HG03521 (cell line): ENCODE data around the gene GEMIN7.

ENCODE experiments used
- ATAC-seq: cut with Tn5 transposase; IDR thresholded peaks from one replicate; pipeline ENCODE4 v1.9.1; 2021; ENCODE audit warnings: mild to moderate bottlenecking, moderate library complexity; ENCODE audit not compliant: unreplicated experiment

GEMIN7 gene

GRCh38 chr19:45059258-45059965 lies 19.6 kb upstream of the GEMIN7 start:
- ATAC-seq, result no peak

- ATAC-seq, result no peak
Measured at GRCh38 chr19:45061965-45062364, 17.1 kb upstream of the GEMIN7 start.

- ATAC-seq, result no peak
Measured at GRCh38 chr19:45063851-45064801, 14.9 kb upstream of the GEMIN7 start.

- no peak for ATAC-seq
Measured at GRCh38 chr19:45066921-45067661, 12.0 kb upstream of the GEMIN7 start.

GRCh38 chr19:45068041-45068440 lies 11.0 kb upstream of the GEMIN7 start:
- no peak for ATAC-seq

- ATAC-seq, result no peak
Measured at GRCh38 chr19:45069056-45069455, 10.0 kb upstream of the GEMIN7 start.

- no peak for ATAC-seq
Measured at GRCh38 chr19:45070214-45070613, 8.8 kb upstream of the GEMIN7 start.

- ATAC-seq, result no peak
Measured at GRCh38 chr19:45070861-45071544, 8.1 kb upstream of the GEMIN7 start.

- ATAC-seq, result no peak
Measured at GRCh38 chr19:45071545-45071938, 7.5 kb upstream of the GEMIN7 start.

GRCh38 chr19:45071969-45072790 lies 6.9 kb upstream of the GEMIN7 start:
- ATAC-seq, result no peak

GRCh38 chr19:45074744-45075300 lies 4.2 kb upstream of the GEMIN7 start:
- no peak for ATAC-seq

- ATAC-seq, result peak; percentile 50
Measured at GRCh38 chr19:45075301-45076028, 3.6 kb upstream of the GEMIN7 start.

- ATAC-seq, result peak; percentile 42
Measured at GRCh38 chr19:45076029-45076850, 2.8 kb upstream of the GEMIN7 start, which contains the start of gene ZNF296. TSS of gene ZNF296 (minus strand) at chr19:45076478. CDS start at chr19:45076373, 105 bp downstream.

GRCh38 chr19:45076851-45077730 lies 2.0 kb upstream of the GEMIN7 start:
- ATAC-seq, result no peak

- no peak for ATAC-seq
Measured at GRCh38 chr19:45078390-45079062, 534 bp upstream of the GEMIN7 start.

- no peak for ATAC-seq
Measured at GRCh38 chr19:45079911-45080370, 881 bp downstream of the GEMIN7 start.
